Measurements from ENCODE around the gene COL26A1. TPM values are rescaled to one million over a fixed set of nuclear protein-coding genes. Genes with fewer than 3 reads are reported as not detected.

Gene COL26A1
- polyA plus RNA-seq, 1 donor from 2014 or later, result 36.6 TPM

GRCh38 chr7:101450064-101450463, 87.4 kb downstream of the COL26A1 start:
- TF ChIP-seq RAD21 (conservative IDR thresholded peaks at IDR 0.05) (no peak), EP300 (conservative IDR thresholded peaks at IDR 0.05; ENCODE audit: poor library complexity, severe bottlenecking) (no peak), TAF1 (IDR thresholded peaks at IDR 0.05; ENCODE audit: low read depth) (no peak), EZH2 (IDR thresholded peaks at IDR 0.05; ENCODE audit: borderline replicate concordance, insufficient read depth, low read length, poor library complexity, severe bottlenecking) (no peak), POLR2AphosphoS5 (IDR thresholded peaks at IDR 0.05) (no peak), REST (IDR thresholded peaks at IDR 0.05; ENCODE audit: borderline replicate concordance) (no peak), CTCF (IDR thresholded peaks at IDR 0.05; ENCODE audit: poor library complexity, severe bottlenecking) (no peak), MXI1 (conservative IDR thresholded peaks at IDR 0.05; ENCODE audit: poor library complexity, severe bottlenecking) (no peak), SMC3 (conservative IDR thresholded peaks at IDR 0.05; ENCODE audit: poor library complexity) (no peak)
- H3F3A ChIP-seq (ENCODE audit: insufficient read depth, low read length, poor library complexity, severe bottlenecking), result no peaks in the 10 kb centered on the region
- H3K27me3 ChIP-seq (ENCODE audit: insufficient read depth, low read depth, low read length), result no peaks in the 10 kb centered on the region
- no peaks in the 10 kb centered on the region for H3K9me2 ChIP-seq (ENCODE audit: insufficient read depth, low read length)
- no peaks in the 10 kb centered on the region for H3K36me3 ChIP-seq (ENCODE audit: insufficient read depth, low read length)
- no peak overlapping the region for H2AFZ ChIP-seq (ENCODE audit: low read depth, low read length)
- H3K79me2 ChIP-seq (replicated peaks; ENCODE audit: insufficient read depth, low read length), result no peaks in the 10 kb centered on the region
- no peaks in the 10 kb centered on the region for H3K9me3 ChIP-seq (ENCODE audit: low read length)
- no peaks in the 10 kb centered on the region for H4K20me1 ChIP-seq (ENCODE audit: insufficient read depth)
- no peak overlapping the region for H3K4me2 ChIP-seq (ENCODE audit: low read length)
- H3K9ac ChIP-seq (ENCODE audit: low read length), result no peak overlapping the region
- H3K4me3 ChIP-seq (ENCODE audit: low read length), result no peak overlapping the region
- H3K27ac ChIP-seq (ENCODE audit: low read length), result no peak overlapping the region

- Histone ChIP-seq H3K9ac (ENCODE audit: low read length) (no peak overlapping the region), H2AFZ (ENCODE audit: low read depth, low read length) (no peak overlapping the region), H3K36me3 (ENCODE audit: insufficient read depth, low read length) (no peaks in the 10 kb centered on the region), H3K27me3 (ENCODE audit: insufficient read depth, low read depth, low read length) (no peaks in the 10 kb centered on the region), H3K4me3 (ENCODE audit: low read length) (no peak overlapping the region), H3K9me3 (ENCODE audit: low read length) (no peaks in the 10 kb centered on the region), H4K20me1 (ENCODE audit: insufficient read depth) (no peaks in the 10 kb centered on the region), H3K79me2 (replicated peaks; ENCODE audit: insufficient read depth, low read length) (no peaks in the 10 kb centered on the region), H3K4me2 (ENCODE audit: low read length) (no peak overlapping the region), H3F3A (ENCODE audit: insufficient read depth, low read length, poor library complexity, severe bottlenecking) (no peaks in the 10 kb centered on the region), H3K27ac (ENCODE audit: low read length) (no peak overlapping the region), H3K9me2 (ENCODE audit: insufficient read depth, low read length) (no peaks in the 10 kb centered on the region)
- TF ChIP-seq POLR2AphosphoS5 (IDR thresholded peaks at IDR 0.05) (no peak), RAD21 (conservative IDR thresholded peaks at IDR 0.05) (no peak), CTCF (IDR thresholded peaks at IDR 0.05; ENCODE audit: poor library complexity, severe bottlenecking) (no peak), EP300 (conservative IDR thresholded peaks at IDR 0.05; ENCODE audit: poor library complexity, severe bottlenecking) (no peak), EZH2 (IDR thresholded peaks at IDR 0.05; ENCODE audit: borderline replicate concordance, insufficient read depth, low read length, poor library complexity, severe bottlenecking) (no peak), REST (IDR thresholded peaks at IDR 0.05; ENCODE audit: borderline replicate concordance) (no peak), TAF1 (IDR thresholded peaks at IDR 0.05; ENCODE audit: low read depth) (no peak), SMC3 (conservative IDR thresholded peaks at IDR 0.05; ENCODE audit: poor library complexity) (no peak), MXI1 (conservative IDR thresholded peaks at IDR 0.05; ENCODE audit: poor library complexity, severe bottlenecking) (no peak)
These were observed 90.9 kb downstream of the COL26A1 start for GRCh38 chr7:101453617-101454016.

Data from neural cell (in vitro differentiated cells).